Ovary (tissue), 9 donors: ENCODE results near the gene ZNF385D. TPM values are rescaled to one million over a fixed set of nuclear protein-coding genes. Genes with fewer than 3 reads are reported as not detected.

Experiments
- DNase-seq, 5 donors: peaks; one replicate each; pipeline ENCODE4 v3.0.0-alpha.2; 2019 to 2020
- H3K27ac ChIP-seq, 2 donors: fragments of 200-600 bp; one replicate each; pipeline versions ENCODE4 v1.5.1 to v1.8.0; 2019 to 2022
- H3K27me3 ChIP-seq: fragments of 200-600 bp; one replicate; pipeline ENCODE4 v1.8.0; 2022
- H3K36me3 ChIP-seq: fragments of 200-600 bp; sonication (generic); one replicate; pipeline ENCODE4 v1.5.1; 2019
- H3K4me1 ChIP-seq: one replicate; pipeline ENCODE4 v1.8.1; 2013; ENCODE audit warnings: mild to moderate bottlenecking, moderate library complexity; ENCODE audit not compliant: insufficient read depth
- H3K4me3 ChIP-seq: fragments of 200-600 bp; sonication (generic); one replicate; pipeline ENCODE4 v1.5.1; 2017
- H3K9me3 ChIP-seq, 2 donors: fragments of 200-600 bp in 1 of 2; sonication (generic) in 1 of 2; one replicate each; pipeline versions ENCODE4 v1.5.1 to v1.8.1; 2013 to 2019; ENCODE audit warnings: mild to moderate bottlenecking in 1 of 2, moderate library complexity in 1 of 2
- CTCF ChIP-seq, 3 donors: fragments of 450-650 bp in 2 of 3; fragments of 200-600 bp in 1 of 3; IDR thresholded peaks; one replicate each; pipeline versions ENCODE4 v1.5.1 to v1.8.0; 2016 to 2022; ENCODE audit warnings: antibody characterized with exemption in 3 of 3, mild to moderate bottlenecking in 1 of 3
- EP300 ChIP-seq: sonication (generic); formaldehyde crosslinking; IDR thresholded peaks from one replicate; pipeline ENCODE4 v1.6.1; 2017; ENCODE audit warnings: antibody characterized with exemption
- POLR2A ChIP-seq: fragments of 450-650 bp; IDR thresholded peaks from one replicate; pipeline ENCODE4 v1.6.1; 2017; ENCODE audit warnings: antibody characterized with exemption, mild to moderate bottlenecking, moderate library complexity
- WGBS, 3 donors: extraction: QIAGEN DNeasy Blood & Tissue Kit in 1 of 3; methylation state at CpG; one replicate each; pipeline versions ENCODE4 v1.1.5 to v1.1.7; 2013 to 2017; 5-methylcytosine and 5-hydroxymethylcytosine counted together
- intact Hi-C, 4 donors: fragments of 100-400 bp; cut with DNase I; formaldehyde crosslinking; loops; one replicate each; pipeline versions ENCODE4 v1.11.0 to v1.15.1; 2022 to 2023
- polyA plus RNA-seq, 2 donors: library from polyadenylated mRNA; stranded (reverse); fragments of 200-250 nt in 1 of 2; fragments of 350-450 nt in 1 of 2; fragmentation: Illumina TruSeq in 1 of 2; extraction: RNeasy Lipid Tissue Mini Kit (QIAGEN cat#74804) in 1 of 2; gene quantifications; one replicate each; pipeline ENCODE4 v1.2.3, GENCODE V29; 2013 to 2014
- total RNA-seq, 7 donors: library from RNA; depleted of rRNA in 2 of 7; stranded (reverse); fragments of >200 nt in 2 of 7; fragmentation: NEBNext Ultra II Directional in 3 of 7; extraction: Animal tissue kit (Norgen Biotek cat#: 25700) in 3 of 7; gene quantifications; one replicate each; pipeline versions ENCODE4 v1.1.0 to v1.2.4, GENCODE V29; 2016 to 2023
- donor health status: DM: no; HTN: no; CAD: no; lungs with moderate emphysema.
- donor health status: DM: no; HTN: no; CAD: no.
- donor health status: Bipolar disorder and iron deficiency.
- donor health status: DM: yes; HTN: yes; CAD: no.
- donor health status: DM: no; HTN: no; CAD: no.
- donor health status: DM: yes; HTN: yes; CAD: no.

Gene ZNF385D
- total and polyA plus RNA-seq, 9 donors = 0.33 to 9.3 (median 2.6) TPM

DNA sequence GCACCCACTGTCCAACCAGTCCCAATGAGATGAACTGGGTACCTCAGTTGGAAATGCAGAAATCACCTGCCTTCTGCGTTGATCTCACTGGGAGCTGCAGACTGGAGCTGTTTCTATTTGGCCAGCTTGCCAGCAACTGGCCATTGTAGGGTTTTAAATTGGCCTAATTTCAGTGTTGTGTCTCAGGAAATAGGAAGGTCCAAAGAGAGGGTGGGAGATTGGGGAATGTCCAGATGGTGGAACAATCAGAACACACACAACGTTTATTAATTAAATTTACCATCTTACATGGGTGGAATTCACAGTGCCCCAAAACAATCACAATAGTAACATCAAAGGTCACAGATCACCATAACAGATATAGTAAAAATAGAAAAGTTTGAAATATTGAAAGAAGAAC is 189.5 kb downstream of the ZNF385D start:
- no peak overlapping the region for H3K27ac ChIP-seq
- H3K9me3 ChIP-seq = no peaks in the 10 kb centered on the region
- TF ChIP-seq POLR2A (no peak), CTCF (IDR thresholded peaks at IDR 0.05) (no peak), EP300 (no peak)
- H3K36me3 ChIP-seq = no peaks in the 10 kb centered on the region
- H3K4me1 ChIP-seq = no peaks in the 10 kb centered on the region
- H3K27me3 ChIP-seq = no peaks in the 10 kb centered on the region
- WGBS, 3 donors = 86 to 92% (median 89%) methylated on average over 2 of the region's 2 CpGs
- no peak for DNase-seq
- no peak overlapping the region for H3K4me3 ChIP-seq
- intact Hi-C loops = no loop called here

DNA sequence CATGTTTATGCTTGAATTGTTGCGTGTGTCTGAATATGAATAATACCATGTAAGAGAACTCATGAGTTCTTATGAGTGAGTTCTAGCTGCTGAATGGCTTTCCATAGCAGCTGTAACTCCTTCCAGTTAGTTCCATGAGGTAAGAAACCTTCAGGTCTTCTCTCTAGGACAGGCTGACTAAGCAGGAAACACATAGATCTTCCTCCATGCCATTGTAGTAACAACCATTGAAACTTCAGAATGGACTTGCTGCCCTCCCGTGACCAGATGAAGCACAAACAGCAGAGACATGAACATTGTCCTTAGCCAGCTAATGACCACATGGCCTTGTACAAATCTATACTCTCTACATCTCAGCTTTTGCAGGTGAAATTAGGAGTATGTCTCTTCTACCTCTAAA is 200.0 kb downstream of the ZNF385D start:
- Histone ChIP-seq H3K4me3 (no peak overlapping the region), H3K27ac (no peak overlapping the region), H3K4me1 (no peaks in the 10 kb centered on the region), H3K27me3 (no peaks in the 10 kb centered on the region), H3K9me3 (no peaks in the 10 kb centered on the region), H3K36me3 (no peaks in the 10 kb centered on the region)
- TF ChIP-seq CTCF (IDR thresholded peaks at IDR 0.05) = no peak
- TF ChIP-seq POLR2A = no peak
- TF ChIP-seq EP300 = no peak
- intact Hi-C loops = no loop called here
- WGBS, 3 donors = 90 to 95% (median 92%) methylated on average over 2 of the region's 2 CpGs
- DNase-seq = no peak

- TF ChIP-seq POLR2A = no peak
- no peak for TF ChIP-seq CTCF (IDR thresholded peaks at IDR 0.05)
- no peak for TF ChIP-seq EP300
- DNase-seq = no peak
- no peaks in the 10 kb centered on the region for H3K4me1 ChIP-seq
- no peaks in the 10 kb centered on the region for H3K27me3 ChIP-seq
- WGBS, 3 donors = 78 to 81% (median 78%) methylated on average over 4 of the region's 4 CpGs
- H3K9me3 ChIP-seq = no peaks in the 10 kb centered on the region
- intact Hi-C loops = no loop called here
- no peak overlapping the region for H3K27ac ChIP-seq
- H3K4me3 ChIP-seq = no peak overlapping the region
- H3K36me3 ChIP-seq = no peaks in the 10 kb centered on the region
Observed at GRCh38 chr3:21544076-21544462, 206.9 kb downstream of the ZNF385D start.

- H3K4me3 ChIP-seq = no peak overlapping the region
- H3K36me3 ChIP-seq = no peaks in the 10 kb centered on the region
- 89 to 93% (median 92%) methylated on average over 15 of the region's 15 CpGs for WGBS, 3 donors
- no peaks in the 10 kb centered on the region for H3K9me3 ChIP-seq
- no peaks in the 10 kb centered on the region for H3K27me3 ChIP-seq
- intact Hi-C loops = no loop called here
- DNase-seq = no peak
- TF ChIP-seq CTCF (IDR thresholded peaks at IDR 0.05) (no peak), POLR2A (no peak), EP300 (no peak)
- no peaks in the 10 kb centered on the region for H3K4me1 ChIP-seq
- no peak overlapping the region for H3K27ac ChIP-seq
Observed at GRCh38 chr3:21543380-21544075, 207.5 kb downstream of the ZNF385D start.
